DOHH2 (cell line): ENCODE results near the gene ECSCR.

ENCODE experiments used
- EZH2phosphoT487 ChIP-seq: fragments of 200-600 bp; sonication (generic); IDR thresholded peaks from 2 replicates; pipeline ENCODE4 v1.6.1; 2017; ENCODE audit warnings: borderline replicate concordance, mild to moderate bottlenecking, antibody characterized with exemption, low read length, moderate library complexity, mixed read lengths
- TF ChIP-seq, protein P1 (sequence below): fragments of 200-600 bp; sonication (generic); IDR thresholded peaks from one replicate; pipeline ENCODE4 v1.5.1; 2014; ENCODE audit warnings: antibody characterized with exemption, mild to moderate bottlenecking, low read depth, low read length; ENCODE audit not compliant: poor library complexity, severe bottlenecking

DNA sequence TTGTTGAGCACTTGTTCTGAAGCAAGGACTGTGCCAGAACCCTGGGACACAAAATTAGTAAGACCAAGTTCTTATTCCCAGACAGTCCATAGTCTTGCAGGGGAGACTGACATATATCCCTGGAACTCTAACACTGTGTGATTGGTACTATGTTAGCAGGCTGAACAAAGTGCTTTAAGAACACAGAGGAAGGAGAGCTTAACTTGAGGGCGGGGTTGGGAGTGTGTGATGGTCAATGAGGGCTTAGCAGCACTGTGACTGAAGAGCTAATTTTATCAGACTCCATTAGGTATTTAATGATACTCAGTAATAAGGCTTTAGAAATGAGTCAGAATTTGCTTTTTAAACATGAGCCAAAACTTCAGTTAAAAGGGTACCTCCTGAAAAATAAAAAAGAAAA, 43.8 kb downstream of the ECSCR start:
- TF ChIP-seq, protein P1, sequence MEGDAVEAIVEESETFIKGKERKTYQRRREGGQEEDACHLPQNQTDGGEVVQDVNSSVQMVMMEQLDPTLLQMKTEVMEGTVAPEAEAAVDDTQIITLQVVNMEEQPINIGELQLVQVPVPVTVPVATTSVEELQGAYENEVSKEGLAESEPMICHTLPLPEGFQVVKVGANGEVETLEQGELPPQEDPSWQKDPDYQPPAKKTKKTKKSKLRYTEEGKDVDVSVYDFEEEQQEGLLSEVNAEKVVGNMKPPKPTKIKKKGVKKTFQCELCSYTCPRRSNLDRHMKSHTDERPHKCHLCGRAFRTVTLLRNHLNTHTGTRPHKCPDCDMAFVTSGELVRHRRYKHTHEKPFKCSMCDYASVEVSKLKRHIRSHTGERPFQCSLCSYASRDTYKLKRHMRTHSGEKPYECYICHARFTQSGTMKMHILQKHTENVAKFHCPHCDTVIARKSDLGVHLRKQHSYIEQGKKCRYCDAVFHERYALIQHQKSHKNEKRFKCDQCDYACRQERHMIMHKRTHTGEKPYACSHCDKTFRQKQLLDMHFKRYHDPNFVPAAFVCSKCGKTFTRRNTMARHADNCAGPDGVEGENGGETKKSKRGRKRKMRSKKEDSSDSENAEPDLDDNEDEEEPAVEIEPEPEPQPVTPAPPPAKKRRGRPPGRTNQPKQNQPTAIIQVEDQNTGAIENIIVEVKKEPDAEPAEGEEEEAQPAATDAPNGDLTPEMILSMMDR: no peak
- no peak for TF ChIP-seq EZH2phosphoT487
